Measurements from ENCODE around the gene IRAK3.

- TF ChIP-seq CTCF (IDR thresholded peaks at IDR 0.05) (no peak), POLR2A (IDR thresholded peaks at IDR 0.05) (no peak)
Measured at GRCh38 chr12:66210840-66211239, 21.8 kb downstream of the IRAK3 start.

Measured in Peyer's patch (tissue), 4 donors.